ENCODE measurements around the gene DMAC2L. TPM values are rescaled to one million over a fixed set of nuclear protein-coding genes. Genes with fewer than 3 reads are reported as not detected.

The DMAC2L gene
- total and polyA plus RNA-seq, 10 of the 15 experiments (the other 5 are each of a cell fraction or from before 2014, with no cell fraction given) = 9.5 to 76.3 (median 28.2) TPM

GRCh38 chr14:50311972-50312733 lies at the start of gene DMAC2L, which contains the start of gene L2HGDH (continued):
- TF ChIP-seq CUX1 (IDR thresholded peaks at IDR 0.05; ENCODE audit: insufficient replicate concordance, low read depth, low read length) (no peak), CBFB (IDR thresholded peaks at IDR 0.05; ENCODE audit: low read depth) (0 out of 2 replicates have a peak, but pooled peaks have one; percentile 60), CTCF (IDR thresholded peaks at IDR 0.05 in 2 of 3, conservative IDR thresholded peaks at IDR 0.05 in 1 of 3; ENCODE audit: control insufficient read depth in 2 of 3, extremely low read depth in 1 of 3, insufficient read depth in 1 of 3, low read depth in 3 of 3, low read length in 3 of 3) (peak in 1 of 3 experiments; percentile 52; a peak in 2 of 6 replicates), ZNF592 (IDR thresholded peaks at IDR 0.05) (no peak), RB1 (IDR thresholded peaks at IDR 0.05; ENCODE audit: borderline replicate concordance) (0 out of 2 replicates have a peak, but pooled peaks have one; percentile 48), BMI1 (IDR thresholded peaks at IDR 0.05; ENCODE audit: borderline replicate concordance) (no peak), SMC3 (IDR thresholded peaks at IDR 0.05; ENCODE audit: borderline replicate concordance, low read length) (no peak), NFYB (IDR thresholded peaks at IDR 0.05; ENCODE audit: insufficient read depth, low read depth, low read length) (peak; percentile 55; the same call in 1 of the 2 replicates), IKZF1 (conservative IDR thresholded peaks at IDR 0.05) (peak; percentile 69), RUNX3 (IDR thresholded peaks at IDR 0.05; ENCODE audit: low read length) (peak; percentile 57), ZNF24 (IDR thresholded peaks at IDR 0.05) (no peak), IKZF2 (IDR thresholded peaks at IDR 0.05) (no peak), NRF1 (conservative IDR thresholded peaks at IDR 0.05; ENCODE audit: low read depth, low read length) (no peak), ZNF384 (IDR thresholded peaks at IDR 0.05; ENCODE audit: borderline replicate concordance, low read depth, low read length) (no peak), RELA (IDR thresholded peaks at IDR 0.05; ENCODE audit: borderline replicate concordance, partially characterized antibody) (peak; percentile 25), BRCA1 (IDR thresholded peaks at IDR 0.05; ENCODE audit: low read depth, low read length) (no peak), RBBP5 (conservative IDR thresholded peaks at IDR 0.05) (0 out of 2 replicates have a peak, but pooled peaks have one; percentile 39), EZH2 (IDR thresholded peaks at IDR 0.05; ENCODE audit: borderline replicate concordance, control insufficient read depth, low read depth, low read length) (no peak)
